AG04450 (cell line): ENCODE results near the gene CTLA4. TPM values are rescaled to one million over a fixed set of nuclear protein-coding genes. Genes with fewer than 3 reads are reported as not detected.

Experiments
- CTCF ChIA-PET: fragments of 300-600, 350-600 bp; formaldehyde crosslinking; extraction: SDS; loops from one replicate; lab custom pipeline; 2022; ENCODE audit warnings: antibody characterized with exemption, inconsistent platforms; lab: Charles Lee
- POLR2A ChIA-PET: fragments of 350-600 bp; formaldehyde crosslinking; extraction: SDS; loops from one replicate; lab custom pipeline; 2021; ENCODE audit warnings: antibody characterized with exemption, inconsistent platforms; lab: Yijun Ruan, JAX
- DNase-seq: peaks from one replicate; pipeline ENCODE4 v3.0.0-alpha.2; 2011; ENCODE audit warnings: low read depth, low spot score
- H3K27ac ChIP-seq: one replicate; pipeline ENCODE4 v1.5.1; 2012; ENCODE audit warnings: low read depth, low read length, control low read depth
- H3K27me3 ChIP-seq: one replicate; pipeline ENCODE4 v1.6.0; 2012; ENCODE audit warnings: low read length; ENCODE audit not compliant: control insufficient read depth, insufficient read depth
- H3K4me3 ChIP-seq: 2 replicates; pipeline ENCODE4 v1.5.1; 2011; ENCODE audit warnings: mild to moderate bottlenecking, low read depth, low read length, control low read depth
- H3K9me3 ChIP-seq: 2 replicates; pipeline ENCODE4 v1.5.1; 2012; ENCODE audit warnings: low read length; ENCODE audit not compliant: control insufficient read depth, insufficient read depth
- polyA plus RNA-seq: library from polyadenylated mRNA; depleted of rRNA; stranded (reverse); fragments of >200 nt; gene quantifications from 2 replicates; pipeline ENCODE4 v1.2.3, GENCODE V29; 2011
- TF ChIP-seq, protein P1 (sequence below): IDR thresholded peaks from 2 replicates; pipeline ENCODE4 v1.5.1; 2011; ENCODE audit warnings: low read depth, low read length, control low read depth, inconsistent platforms

The CTLA4 gene
- polyA plus RNA-seq, 1 experiment, result not detected

- DNase-seq, result no peak
- Histone ChIP-seq H3K9me3 (no peaks in the 10 kb centered on the region), H3K4me3 (no peak overlapping the region), H3K27me3 (peaks cover under 1% of the 10 kb centered on the region), H3K27ac (no peak overlapping the region)
- ChIA-PET POLR2A (no interaction called here), CTCF (interaction anchor here (1.5 kb wide), 1 partner anchor 69 kb away, joined by 4 read pairs; no protein-coding TSS in a partner anchor)
- TF ChIP-seq, protein P1, sequence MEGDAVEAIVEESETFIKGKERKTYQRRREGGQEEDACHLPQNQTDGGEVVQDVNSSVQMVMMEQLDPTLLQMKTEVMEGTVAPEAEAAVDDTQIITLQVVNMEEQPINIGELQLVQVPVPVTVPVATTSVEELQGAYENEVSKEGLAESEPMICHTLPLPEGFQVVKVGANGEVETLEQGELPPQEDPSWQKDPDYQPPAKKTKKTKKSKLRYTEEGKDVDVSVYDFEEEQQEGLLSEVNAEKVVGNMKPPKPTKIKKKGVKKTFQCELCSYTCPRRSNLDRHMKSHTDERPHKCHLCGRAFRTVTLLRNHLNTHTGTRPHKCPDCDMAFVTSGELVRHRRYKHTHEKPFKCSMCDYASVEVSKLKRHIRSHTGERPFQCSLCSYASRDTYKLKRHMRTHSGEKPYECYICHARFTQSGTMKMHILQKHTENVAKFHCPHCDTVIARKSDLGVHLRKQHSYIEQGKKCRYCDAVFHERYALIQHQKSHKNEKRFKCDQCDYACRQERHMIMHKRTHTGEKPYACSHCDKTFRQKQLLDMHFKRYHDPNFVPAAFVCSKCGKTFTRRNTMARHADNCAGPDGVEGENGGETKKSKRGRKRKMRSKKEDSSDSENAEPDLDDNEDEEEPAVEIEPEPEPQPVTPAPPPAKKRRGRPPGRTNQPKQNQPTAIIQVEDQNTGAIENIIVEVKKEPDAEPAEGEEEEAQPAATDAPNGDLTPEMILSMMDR, result no peak
Measured at GRCh38 chr2:203859030-203859789, 8.4 kb upstream of the CTLA4 start.

GRCh38 chr2:203861197-203861596, 6.4 kb upstream of the CTLA4 start:
- ChIA-PET POLR2A (no interaction called here), CTCF (interaction anchor here (1.0 kb wide), 1 partner anchor 46 kb away, joined by 3 read pairs; no protein-coding TSS in a partner anchor)
- no peak for DNase-seq
- H3K9me3 ChIP-seq, result no peaks in the 10 kb centered on the region
- TF ChIP-seq, protein P1, result no peak
- H3K27me3 ChIP-seq, result peaks cover 4% of the 10 kb centered on the region
- no peak overlapping the region for H3K27ac ChIP-seq
- H3K4me3 ChIP-seq, result no peak overlapping the region

GRCh38 chr2:203861607-203862006, 6.0 kb upstream of the CTLA4 start:
- TF ChIP-seq, protein P1, result no peak
- Histone ChIP-seq H3K27me3 (peaks cover 4% of the 10 kb centered on the region), H3K9me3 (no peaks in the 10 kb centered on the region), H3K4me3 (no peak overlapping the region), H3K27ac (no peak overlapping the region)
- CTCF ChIA-PET, result no interaction called here
- POLR2A ChIA-PET, result no interaction called here
- DNase-seq, result no peak

- ChIA-PET CTCF (no interaction called here), POLR2A (no interaction called here)
- TF ChIP-seq, protein P1, result no peak
- H3K9me3 ChIP-seq, result no peaks in the 10 kb centered on the region
- DNase-seq, result no peak
- no peak overlapping the region for H3K4me3 ChIP-seq
- H3K27ac ChIP-seq, result no peak overlapping the region
- peaks cover 16% of the 10 kb centered on the region for H3K27me3 ChIP-seq
Measured at GRCh38 chr2:203869223-203870042, 1.9 kb downstream of the CTLA4 start.

DNA sequence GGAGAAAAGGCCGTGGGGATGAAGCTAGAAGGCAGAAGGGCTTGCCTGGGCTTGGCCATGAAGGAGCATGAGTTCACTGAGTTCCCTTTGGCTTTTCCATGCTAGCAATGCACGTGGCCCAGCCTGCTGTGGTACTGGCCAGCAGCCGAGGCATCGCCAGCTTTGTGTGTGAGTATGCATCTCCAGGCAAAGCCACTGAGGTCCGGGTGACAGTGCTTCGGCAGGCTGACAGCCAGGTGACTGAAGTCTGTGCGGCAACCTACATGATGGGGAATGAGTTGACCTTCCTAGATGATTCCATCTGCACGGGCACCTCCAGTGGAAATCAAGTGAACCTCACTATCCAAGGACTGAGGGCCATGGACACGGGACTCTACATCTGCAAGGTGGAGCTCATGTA, 2.9 kb downstream of the CTLA4 start:
- no peak for DNase-seq
- H3K27ac ChIP-seq, result no peak overlapping the region
- ChIA-PET POLR2A (no interaction called here), CTCF (no interaction called here)
- H3K9me3 ChIP-seq, result no peaks in the 10 kb centered on the region
- H3K27me3 ChIP-seq, result peaks cover 12% of the 10 kb centered on the region
- TF ChIP-seq, protein P1, result no peak
- H3K4me3 ChIP-seq, result no peak overlapping the region
